ENCODE measurements around the gene ZCCHC4.
"Not testable (repeated sequence)": the region's sequence is repeated elsewhere in the genome, so short reads cannot be mapped to it uniquely, and the experiment has no call there.

ZCCHC4 gene

DNA sequence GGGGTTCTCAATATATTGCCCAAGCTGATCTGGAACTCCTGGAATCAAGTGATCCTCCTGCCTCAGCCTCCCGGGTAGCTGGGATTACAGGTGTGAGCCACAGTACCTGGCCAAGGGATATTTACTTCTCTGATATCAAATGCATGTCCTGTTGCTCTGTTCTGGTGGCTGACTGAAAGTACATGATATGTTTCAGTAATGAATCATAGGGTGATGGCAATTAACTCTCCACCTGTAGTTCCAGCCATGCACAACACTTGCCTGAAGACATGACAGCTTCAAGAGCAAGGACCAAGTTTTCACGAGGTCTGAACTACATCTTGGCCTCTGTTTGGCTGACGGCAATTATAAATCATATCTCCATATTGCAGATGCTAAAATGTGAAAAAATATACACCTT is 9.1 kb downstream of the ZCCHC4 start:
- no peak for DNase-seq

DNA sequence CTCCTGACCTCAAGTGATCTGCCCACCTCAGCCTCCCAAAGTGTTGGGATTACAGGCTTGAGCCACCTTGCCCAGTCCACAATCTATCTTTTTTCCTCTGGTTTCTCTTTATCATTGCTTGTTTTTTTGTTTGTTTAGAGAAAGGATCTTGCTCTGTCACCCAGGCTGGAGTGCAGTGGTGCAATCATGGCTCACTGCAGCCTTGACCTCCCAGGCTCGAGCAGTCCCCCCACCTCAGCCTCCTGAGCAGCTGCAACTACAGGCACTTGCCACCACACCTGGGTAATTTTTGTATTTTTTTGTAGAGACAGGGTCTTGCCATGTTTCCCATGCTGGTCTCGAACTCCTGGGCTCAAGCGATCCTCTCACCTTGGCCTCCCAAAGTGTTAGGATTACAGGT is 15.9 kb downstream of the ZCCHC4 start:
- not testable (repeated sequence) for DNase-seq

DNA sequence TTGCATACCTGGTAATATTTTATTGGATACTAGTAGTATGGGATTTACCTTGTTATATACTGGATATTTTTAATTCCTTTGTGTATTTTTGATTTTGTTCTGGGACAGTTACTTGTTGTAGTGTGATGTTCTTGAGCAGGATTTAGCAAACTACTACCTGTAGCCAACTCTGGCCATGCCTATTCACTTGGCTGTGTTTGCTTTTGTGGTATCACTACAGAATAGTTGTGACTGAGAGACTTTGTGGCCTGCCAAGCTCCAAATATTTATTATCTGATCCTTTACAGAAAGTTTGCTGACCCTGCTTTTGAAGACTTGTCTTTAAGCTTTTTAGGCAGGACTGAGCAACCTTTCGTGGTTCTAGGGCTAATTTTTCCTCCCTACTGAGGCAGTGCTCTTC is 17.8 kb downstream of the ZCCHC4 start:
- DNase-seq, result no peak

DNA sequence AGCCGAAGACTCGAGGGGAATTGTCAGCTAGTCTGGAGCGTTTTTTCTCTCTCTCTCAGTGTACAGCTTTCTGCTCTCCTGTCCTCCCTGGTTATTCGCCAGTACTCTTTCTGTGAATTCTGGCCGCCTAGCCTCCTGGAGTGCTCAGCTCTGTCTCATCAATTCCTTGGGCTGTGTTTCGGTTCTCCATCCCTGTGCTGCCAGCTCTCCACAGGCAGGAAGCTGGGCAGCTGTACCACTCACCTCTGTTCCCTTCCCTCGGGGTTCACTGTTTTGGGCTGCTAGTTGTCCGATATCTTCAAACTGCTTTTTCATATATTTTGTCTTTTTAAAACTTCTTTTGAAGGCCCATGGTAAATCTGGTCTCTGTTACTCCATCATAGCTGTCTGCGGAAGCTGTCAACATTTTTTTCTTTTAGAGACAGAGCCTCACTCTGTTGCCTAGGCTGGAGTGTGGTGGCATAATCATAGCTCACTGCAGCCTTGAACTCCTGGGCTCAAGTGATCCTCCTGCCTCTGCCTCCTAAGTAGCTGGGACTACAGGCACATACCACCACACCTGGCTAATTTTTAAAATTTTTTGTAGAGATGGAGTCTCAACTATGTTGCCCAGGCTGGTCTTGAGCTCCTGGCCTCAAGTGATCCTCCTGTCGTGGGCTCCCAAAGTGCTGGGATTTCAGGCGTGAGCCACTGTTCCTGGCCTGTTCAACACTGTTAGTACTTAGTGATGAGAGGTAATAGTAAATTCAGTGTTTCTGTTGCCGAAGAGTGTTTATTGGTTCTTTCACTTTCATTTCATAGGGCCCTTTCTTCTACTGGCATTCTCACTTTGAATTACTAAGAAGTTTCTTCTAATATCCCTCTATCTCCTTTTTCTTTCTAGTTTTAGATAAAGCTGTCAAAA is 18.6 kb downstream of the ZCCHC4 start:
- DNase-seq, result no peak

DNA sequence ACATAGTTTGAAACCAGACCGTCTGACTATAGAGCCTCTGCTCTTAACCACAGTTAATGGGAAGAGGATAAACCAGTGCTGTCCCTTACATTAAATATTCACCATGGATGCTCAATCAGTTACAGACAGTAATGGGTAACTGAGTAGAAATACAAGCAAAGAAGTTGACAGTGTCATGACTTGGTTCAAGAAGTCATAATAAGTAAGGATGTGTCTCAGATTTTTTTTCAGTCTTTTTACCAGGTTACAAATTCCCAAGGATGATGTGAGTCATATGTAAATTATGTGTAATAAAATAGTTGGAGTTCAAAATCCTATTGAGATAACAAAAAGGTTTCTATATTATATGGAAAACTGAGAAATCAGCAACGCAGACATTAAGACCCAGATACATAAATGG is 31.1 kb downstream of the ZCCHC4 start:
- no peak for DNase-seq

DNA sequence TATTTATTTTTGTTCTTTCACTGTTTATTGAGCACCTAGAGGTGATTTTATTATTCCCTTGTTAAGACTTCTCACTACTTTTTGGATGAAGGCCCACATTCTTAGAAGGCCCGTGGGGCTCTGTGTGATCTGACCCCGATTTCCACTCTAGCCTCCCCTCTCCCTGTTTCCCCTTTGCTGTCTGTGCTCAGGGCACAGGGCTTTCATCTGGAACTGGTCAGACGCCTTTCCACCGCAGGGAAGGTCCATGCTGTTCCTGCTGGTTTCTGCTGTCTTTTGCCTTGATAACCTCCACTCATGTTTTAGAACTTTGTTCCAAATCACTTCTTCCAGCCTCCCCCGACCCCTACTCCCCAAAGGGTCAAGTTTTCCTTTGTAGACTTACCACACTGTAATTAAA is 33.2 kb downstream of the ZCCHC4 start:
- no peak for DNase-seq

DNA sequence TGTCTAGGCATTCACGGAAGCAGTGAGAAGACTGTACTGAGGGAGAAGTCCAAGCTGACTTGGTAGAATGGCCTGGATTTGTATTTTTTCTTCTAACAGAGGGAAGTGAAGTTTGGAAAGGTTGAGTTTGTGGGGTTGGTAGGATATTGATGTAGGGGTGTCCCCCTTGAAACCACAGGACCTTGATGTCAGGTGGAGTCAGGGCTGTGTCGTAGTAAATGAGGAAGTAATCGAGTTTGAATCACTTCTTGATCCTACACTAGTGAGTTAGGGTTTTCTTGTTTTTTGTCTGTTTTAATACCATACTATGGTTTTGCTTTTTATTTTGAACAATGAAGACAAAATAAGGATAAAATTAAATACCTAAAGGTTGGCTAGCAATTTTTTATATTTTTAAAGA is 34.3 kb downstream of the ZCCHC4 start:
- DNase-seq, result no peak

DNA sequence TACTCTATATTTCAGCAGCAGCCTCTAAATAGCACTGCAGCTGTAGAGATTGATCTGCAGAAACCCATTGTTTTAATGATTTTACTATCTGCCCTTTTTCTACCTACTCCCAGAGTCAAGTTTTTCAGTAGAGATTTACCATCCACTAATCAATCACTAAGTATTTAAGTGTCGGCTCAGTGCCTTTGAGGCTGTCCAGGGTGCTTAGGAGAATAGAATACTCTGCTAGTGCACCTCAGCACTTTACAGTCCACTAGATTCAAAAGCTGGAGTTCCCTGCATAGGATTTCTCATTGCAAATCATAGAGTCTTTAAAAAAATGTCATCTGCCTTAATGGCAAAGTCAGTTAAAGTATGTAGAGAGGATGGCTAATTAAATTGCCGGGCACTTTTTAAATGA is 34.9 kb downstream of the ZCCHC4 start:
- DNase-seq, result no peak

DNA sequence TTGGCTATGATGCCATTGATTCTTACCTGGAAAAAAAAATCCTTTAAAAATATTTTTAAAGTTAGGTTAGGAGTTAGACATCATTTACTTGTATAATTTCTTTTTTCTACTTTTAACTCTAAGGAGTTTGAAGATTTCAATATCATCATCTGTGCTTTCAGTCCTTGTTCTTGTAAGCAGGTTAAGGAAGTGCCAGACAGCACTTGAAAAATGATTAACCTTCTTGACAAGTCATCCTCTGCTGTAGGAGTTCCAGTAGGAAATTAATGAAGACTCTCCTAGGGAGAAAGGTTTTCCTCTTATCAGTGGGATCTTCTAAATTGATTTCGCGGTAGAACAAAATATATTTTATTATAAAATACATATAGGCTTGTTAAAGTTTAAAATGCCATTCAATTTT is 35.4 kb downstream of the ZCCHC4 start:
- DNase-seq, result no peak

DNA sequence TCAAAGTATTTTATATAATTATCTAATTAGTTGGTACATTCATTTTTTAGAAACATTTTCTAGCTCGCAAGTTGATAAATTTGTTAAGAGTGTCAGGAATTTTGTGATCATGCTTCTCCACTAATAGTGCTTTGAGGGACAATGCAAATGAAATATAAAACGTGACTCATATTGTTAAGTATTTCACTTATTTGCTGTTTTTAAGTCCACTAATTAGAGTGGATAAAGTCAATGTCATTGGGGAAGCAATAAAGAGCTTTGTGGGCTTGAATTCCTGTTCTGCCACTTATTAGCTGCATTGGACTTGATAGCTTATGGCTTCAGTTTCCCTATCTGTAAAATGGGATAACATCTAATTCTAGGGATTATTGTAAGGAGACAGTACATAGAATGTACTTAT is 38.0 kb downstream of the ZCCHC4 start:
- DNase-seq, result no peak

DNA sequence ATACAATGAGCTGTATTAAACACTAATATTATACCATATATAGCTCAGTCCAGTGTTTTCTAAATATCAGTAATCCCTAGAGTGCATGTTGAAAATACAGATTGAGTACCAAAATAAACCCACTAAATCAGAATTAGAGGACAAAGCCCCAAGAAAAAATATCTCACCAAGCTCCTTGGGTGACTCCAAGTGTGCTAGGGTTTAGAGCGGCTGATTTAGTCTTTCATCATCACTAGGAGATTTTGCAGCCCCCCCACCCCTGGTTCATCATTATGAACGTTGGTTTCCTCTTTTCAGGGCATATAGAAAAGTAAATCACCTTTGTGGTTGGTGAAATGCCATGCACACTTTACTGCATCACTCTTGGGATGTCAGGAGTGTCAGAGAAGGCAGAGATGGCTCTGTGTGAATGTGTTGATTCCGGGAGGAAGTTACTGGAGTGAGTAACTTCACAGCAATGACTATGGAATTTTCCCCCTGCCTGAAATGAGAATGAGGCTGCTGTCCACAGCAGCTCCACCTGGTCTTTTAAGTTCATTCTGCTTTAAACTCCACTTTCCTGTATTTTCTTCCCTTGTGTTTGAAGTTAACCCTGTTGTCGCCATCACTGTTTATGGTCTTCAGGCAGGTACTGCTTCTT is 39.3 kb downstream of the ZCCHC4 start:
- no peak for DNase-seq

DNA sequence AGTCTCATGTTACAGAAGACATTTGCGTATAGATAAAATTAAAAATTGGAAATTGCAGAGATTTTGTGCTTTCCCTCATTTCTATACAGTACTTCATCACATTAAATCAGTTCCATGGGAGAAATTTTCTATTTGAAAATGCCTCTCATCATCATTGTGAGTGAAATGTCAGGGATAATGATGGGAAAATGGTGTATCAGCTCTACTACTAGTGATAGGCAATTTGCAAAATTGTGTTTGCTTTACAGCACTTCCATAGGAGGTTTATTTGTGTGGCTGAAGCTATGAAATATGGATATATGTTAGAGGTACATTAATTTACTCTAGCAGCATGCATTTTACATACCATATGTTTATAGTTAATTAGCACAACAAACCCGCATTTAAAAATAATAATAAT is 43.5 kb downstream of the ZCCHC4 start:
- no peak for DNase-seq

DNA sequence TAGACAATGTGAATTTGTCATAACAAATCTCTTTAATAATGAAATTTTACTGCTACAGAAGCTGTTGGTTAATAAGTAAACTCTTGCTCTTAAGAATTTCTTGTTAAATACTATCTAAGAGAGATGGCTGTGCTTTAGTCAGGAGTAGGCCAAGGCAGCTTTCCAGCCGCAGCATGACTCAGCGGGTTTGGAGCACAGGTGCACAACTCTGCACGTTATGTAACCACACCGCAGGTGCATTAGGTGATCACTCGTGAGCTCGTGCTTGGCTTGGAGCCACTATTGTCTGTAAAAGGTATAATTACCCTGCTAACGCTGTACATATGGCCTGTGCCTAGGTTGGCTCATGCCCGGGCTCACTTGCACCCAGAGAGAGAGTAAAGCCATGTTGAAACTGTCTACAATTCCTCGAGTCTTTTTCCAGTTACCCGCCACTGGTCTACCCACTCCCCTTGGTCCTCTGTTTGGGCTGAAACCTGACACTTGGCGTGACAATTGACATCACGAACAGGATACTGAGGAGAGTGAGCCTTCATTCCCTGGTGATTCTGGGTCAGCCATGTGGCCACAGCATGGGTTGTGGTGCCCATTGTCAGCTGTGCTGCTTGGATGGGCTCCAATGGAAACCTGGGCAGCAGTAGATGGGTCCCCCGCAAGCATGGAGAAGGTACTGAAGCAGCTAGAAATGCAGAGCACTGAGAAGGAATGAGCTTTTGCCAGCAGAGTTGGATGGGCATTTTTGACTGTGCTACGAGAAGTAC is 46.1 kb downstream of the ZCCHC4 start:
- DNase-seq, result peak; percentile 70

DNA sequence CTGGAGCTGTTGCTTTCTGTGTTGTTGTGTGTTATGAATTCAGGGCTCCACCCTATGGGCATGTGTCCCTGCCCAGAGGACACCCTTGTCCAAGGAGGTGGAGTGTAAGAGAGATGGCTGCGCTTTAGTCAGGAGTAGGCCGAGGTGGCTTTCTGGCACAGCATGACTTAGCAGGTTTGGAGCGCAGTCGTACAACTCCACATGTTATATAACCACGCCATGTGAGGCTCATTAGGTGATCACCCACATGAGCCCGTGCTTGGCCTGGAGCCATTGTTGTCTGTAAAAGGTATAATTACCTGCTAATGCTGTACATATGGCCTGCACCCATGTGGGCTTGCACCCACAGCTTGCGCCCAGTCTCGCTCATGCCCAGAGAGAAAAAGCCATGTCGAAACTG is 48.7 kb downstream of the ZCCHC4 start:
- DNase-seq, result no peak

DNA sequence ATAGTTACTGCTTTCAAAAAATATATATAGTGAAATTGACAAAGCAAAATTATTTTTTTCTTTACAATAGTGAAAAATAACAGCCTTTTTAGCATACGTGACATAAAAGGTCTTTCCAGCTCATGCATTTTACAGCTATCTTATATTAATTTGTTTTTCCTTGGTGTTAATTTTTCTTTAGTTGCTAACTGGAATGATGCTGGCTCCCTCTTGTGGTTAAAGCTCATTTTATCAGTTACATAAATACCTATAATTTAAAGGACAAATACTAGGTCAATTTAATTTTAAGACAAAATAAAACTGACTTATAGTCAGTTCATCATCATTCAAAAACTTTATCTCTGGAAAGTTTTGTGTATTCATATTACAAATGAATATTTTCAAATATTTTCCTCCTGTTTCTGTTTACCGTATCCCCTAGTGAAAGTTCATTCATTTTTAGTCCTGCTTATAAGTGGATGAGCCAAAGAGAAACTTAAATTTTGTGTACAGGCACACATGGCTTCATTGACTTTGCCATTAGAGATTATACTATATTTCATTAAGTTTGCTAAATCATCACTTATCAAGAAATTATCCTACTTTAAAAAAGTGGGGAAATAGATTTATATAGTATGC is 54.5 kb downstream of the ZCCHC4 start:
- DNase-seq, result no peak

DNA sequence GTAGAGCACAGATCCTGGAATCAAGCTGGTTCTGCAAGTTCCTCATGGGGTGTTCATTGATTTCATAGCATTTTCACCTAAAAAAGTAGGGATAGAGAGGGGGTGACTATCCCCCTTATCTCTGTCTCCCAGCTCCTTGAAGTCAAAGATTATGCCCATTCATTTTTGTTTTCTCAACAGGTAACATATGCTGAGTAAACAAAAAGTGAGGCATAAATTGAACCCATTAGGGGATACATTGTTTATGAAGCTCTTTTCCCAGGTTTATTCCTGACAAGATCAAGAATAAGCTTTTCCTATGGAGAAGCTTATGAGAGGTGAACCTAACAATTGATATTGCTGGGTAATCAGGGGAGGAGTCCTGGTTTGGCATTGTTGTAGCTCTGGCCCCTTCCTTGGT is 55.3 kb downstream of the ZCCHC4 start:
- DNase-seq, result no peak

DNA sequence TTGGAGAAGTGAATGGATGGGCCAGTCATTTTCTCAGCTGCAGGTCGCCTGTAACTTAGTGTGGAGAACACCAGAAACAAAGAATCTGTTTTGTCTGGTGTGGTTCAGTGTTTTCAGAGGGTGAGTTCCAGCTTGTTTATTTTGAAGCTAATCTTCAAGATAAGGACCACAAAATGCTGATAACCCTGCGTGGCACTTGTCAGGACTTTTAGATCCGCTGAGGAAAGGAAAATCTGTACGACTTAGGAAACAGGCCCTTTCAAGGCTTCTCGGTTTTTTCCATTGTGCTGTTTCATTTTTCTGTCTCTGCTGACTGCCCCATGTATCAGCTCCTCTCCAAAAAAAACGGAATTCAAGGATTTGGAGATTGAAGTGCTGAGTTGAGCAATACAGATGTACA is 55.7 kb downstream of the ZCCHC4 start:
- DNase-seq, result no peak

DNA sequence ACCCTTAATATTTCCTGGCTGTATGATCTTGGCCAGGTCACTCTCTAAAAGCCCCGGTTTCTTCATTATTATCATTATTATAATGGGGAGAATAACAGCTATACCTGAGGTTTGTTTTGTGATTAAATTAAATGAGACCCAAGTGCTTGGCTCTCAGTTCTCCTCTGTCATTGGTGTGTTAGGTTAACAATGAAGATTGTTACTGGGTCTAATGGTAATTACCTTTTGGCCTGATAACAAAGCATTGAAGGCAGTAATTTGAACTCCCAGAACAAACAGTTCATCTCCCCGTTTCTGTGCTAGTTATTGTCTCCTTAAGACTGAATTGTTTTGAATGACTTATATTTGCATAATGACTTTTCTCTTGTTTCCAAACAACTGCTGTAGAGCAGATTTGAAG is 57.7 kb downstream of the ZCCHC4 start:
- DNase-seq, result no peak

DNA sequence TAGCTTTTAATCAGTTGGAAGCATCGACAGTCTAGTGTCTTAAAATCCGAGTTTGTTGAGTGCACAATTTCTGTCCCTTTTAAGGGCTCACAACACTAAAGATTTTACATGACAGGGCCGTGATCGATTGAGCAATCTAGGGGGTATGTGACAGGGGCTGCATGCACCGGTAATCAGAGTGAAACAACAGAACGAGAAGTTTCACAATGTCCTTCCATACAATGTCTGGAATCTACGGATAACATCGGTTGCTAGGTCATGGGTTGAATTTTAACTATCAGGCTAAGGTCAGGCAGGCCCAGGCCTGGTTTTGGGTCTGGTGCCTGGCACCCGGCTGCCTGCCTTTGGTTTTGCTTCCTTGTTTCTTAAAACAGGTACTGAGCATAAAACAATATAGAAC is 60.0 kb downstream of the ZCCHC4 start:
- not testable (repeated sequence) for DNase-seq

DNA sequence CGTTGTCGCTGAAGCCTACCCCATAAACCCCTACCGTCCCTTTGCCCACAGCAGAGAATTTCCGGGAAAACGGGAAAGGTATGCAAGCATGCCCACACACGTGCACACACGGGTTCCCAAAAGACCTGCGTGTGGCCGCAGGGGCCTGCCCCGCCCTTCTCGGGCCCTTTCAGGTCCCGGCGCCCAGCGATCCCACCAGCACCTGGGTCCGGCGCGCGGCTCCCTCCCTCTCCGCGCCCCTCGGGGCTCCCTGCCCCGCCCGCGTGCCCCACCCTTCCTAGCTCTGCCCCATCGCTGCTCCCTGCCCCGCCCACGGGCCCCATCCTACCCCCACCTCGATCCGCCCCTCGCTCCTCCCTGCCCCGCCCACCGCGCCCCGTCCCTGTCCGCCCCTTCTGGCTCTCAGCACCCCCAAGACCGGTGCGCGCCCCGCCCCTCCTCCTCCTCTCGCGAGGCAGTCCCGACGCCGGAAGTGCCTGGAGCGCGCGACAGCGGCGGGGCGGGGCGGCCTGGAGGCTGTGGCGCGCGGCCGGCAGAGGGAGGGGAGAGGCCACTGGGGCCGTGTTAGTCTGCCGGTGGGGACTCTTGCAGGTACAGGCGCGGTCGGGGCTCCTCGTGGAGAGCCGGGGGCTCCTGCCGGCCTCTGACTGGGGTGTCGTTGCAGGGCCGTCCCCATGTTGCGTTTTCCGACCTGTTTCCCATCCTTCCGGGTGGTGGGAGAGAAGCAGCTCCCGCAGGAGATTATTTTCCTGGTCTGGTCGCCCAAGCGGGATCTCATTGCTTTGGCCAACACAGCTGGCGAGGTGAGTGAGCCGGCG is 64.4 kb downstream of the ZCCHC4 start, which contains the start of gene ANAPC4:
ANAPC4 (plus strand) TSS at position 510 of the 818 bp plus-strand sequence; CDS start at position 675, 165 bp downstream.
- peak; percentile 87 for DNase-seq

DNA sequence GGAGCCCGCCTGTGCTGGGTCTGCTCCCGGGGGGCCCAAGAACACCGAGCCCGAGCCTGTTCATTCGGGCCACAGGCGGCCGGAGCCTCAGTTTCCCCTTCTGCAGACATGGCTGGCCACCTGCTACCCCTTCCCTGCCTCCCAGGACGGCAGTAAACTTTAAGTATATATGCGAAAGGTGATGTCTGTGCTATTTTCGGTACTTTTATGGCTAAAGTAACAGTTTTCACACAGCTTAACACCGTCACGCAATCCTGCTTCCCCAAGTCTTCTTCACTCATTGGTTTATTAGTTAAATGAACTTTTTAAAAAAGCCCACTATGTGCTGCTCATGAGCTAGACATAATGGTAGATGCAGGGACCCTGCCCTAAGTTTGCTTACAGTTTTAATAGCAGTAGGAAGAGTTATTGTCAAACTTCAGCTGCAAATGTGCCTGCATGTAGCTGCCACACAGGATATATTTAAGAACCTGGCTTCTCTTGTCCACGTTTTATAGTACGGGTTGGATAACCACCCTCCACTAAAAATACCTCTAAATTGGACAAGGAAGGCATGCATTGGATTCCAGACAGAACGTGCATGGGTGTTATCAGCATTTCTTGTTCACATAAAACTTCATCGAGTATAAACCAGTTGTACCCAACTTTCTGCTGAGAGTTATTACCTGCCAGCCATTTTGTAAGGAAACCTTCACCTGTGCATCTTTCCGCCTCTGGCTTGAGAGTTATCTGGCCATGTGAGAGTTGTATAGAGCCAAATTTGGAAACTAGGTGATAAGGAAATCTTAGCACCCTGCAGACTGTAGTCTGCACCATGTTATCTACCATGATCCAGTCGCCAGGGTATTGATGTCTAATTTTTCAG is 65.2 kb downstream of the ZCCHC4 start:
- DNase-seq, result no peak

DNA sequence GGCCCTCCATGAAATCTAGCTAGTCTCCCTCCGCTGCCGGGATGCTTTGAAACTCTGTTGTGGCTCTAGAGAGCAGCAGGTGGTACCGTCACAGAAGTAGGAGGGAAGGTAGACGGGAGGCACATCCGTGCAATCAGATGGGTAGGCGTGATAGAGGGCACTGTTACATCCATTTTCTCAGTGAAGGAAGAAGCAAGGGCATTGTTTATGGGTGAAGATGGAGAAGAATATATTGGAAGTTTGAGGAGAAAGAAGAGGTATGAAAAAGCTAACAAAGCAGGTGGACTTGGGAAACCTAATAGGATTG is 65.8 kb downstream of the ZCCHC4 start:
- no peak for DNase-seq

Data from NCI-H510A (cell line).